HepG2 (cell line): Measurements from ENCODE around the gene TNFSF13. TPM values are rescaled to one million over a fixed set of nuclear protein-coding genes. Genes with fewer than 3 reads are reported as not detected.

Source experiments
- ATF5 ChIP-seq: sonication (generic); formaldehyde crosslinking; IDR thresholded peaks from 2 replicates; pipeline ENCODE4 v1.4.0; 2020; ENCODE audit warnings: mild to moderate bottlenecking, low read depth, missing genetic modification reagents
- GZF1 ChIP-seq: sonication (generic); formaldehyde crosslinking; IDR thresholded peaks from 2 replicates; pipeline ENCODE4 v1.5.1; 2020; ENCODE audit warnings: mild to moderate bottlenecking, missing genetic modification reagents
- KLF16 ChIP-seq, 2 experiments: sonication (generic) in 1 of 2; formaldehyde crosslinking in 1 of 2; IDR thresholded peaks; 2 replicates each; pipeline versions ENCODE4 v1.6.1 to v1.8.0; 2016 to 2023; ENCODE audit warnings: missing genetic modification reagents in 2 of 2, missing compliant biosample characterization in 1 of 2
- NONO ChIP-seq, 2 experiments: fragments of 450-650 bp in 1 of 2; sonication (generic) in 1 of 2; formaldehyde crosslinking in 1 of 2; IDR thresholded peaks in 1 of 2; conservative IDR thresholded peaks in 1 of 2; 2 replicates each; pipeline versions ENCODE4 v1.6.1 to v1.8.0; 2017 to 2022; ENCODE audit warnings: mild to moderate bottlenecking in 1 of 2, missing genetic modification reagents in 1 of 2, moderate library complexity in 1 of 2
- TCF12 ChIP-seq, 2 experiments: fragments of 450-650 bp in 1 of 2; sonication (generic) in 1 of 2; formaldehyde crosslinking in 1 of 2; IDR thresholded peaks; 2 replicates each; pipeline versions ENCODE4 v1.6.1 to v1.8.0; 2017 to 2022; ENCODE audit warnings: antibody characterized with exemption in 1 of 2, mild to moderate bottlenecking in 1 of 2, missing genetic modification reagents in 1 of 2, moderate library complexity in 1 of 2
- THAP9 ChIP-seq: sonication (generic); formaldehyde crosslinking; IDR thresholded peaks from 2 replicates; pipeline ENCODE4; 2020; ENCODE audit warnings: missing genetic modification reagents, mild to moderate bottlenecking, borderline replicate concordance
- ZNF788 ChIP-seq: sonication (generic); formaldehyde crosslinking; IDR thresholded peaks from 2 replicates; pipeline ENCODE4 v1.5.0; 2020; ENCODE audit warnings: mild to moderate bottlenecking, missing genetic modification reagents, borderline replicate concordance
- ZNF839 ChIP-seq: sonication (generic); formaldehyde crosslinking; IDR thresholded peaks from 2 replicates; pipeline ENCODE4 v1.4.0; 2020; ENCODE audit warnings: missing genetic modification reagents, mild to moderate bottlenecking, borderline replicate concordance
- polyA plus RNA-seq, 8 experiments: library from polyadenylated mRNA; depleted of rRNA in 3 of 8; stranded (reverse) in 7 of 8; unstranded in 1 of 8; fragments of >200 nt; fragmentation: Illumina TruSeq in 4 of 8; extraction: Trizol in 4 of 8; gene quantifications; 2 replicates each; pipeline versions ENCODE4 v1.2.1 to v1.2.3, GENCODE V29; 2011 to 2016; ENCODE audit warnings: low read depth in 4 of 8, missing spikeins in 1 of 8, mixed read lengths in 1 of 8; ENCODE audit not compliant: insufficient read depth in 1 of 8
- total RNA-seq, 5 experiments: library from RNA; depleted of rRNA; stranded (reverse); fragments of >200 nt; fragmentation: Illumina TruSeq; extraction: Trizol; gene quantifications; 2 replicates each; pipeline ENCODE4 v1.2.3, GENCODE V29; 2016; ENCODE audit warnings: low read depth in 1 of 5
- TF ChIP-seq, protein P1 (sequence below): sonication (generic); formaldehyde crosslinking; IDR thresholded peaks from 2 replicates; pipeline ENCODE4 v1.8.0; 2022; ENCODE audit warnings: mild to moderate bottlenecking, missing genetic modification reagents; ENCODE audit not compliant: insufficient replicate concordance
- TF ChIP-seq, protein P2 (sequence below): sonication (generic); formaldehyde crosslinking; IDR thresholded peaks from 2 replicates; pipeline ENCODE4 v1.4.0; 2020; ENCODE audit warnings: missing genetic modification reagents
- TF ChIP-seq, protein P3 (sequence below): sonication (generic); formaldehyde crosslinking; IDR thresholded peaks from 2 replicates; pipeline ENCODE4 v1.9.0; 2022; ENCODE audit warnings: missing genetic modification reagents, mild to moderate bottlenecking, borderline replicate concordance
- TF ChIP-seq, protein P4 (sequence below): sonication (generic); formaldehyde crosslinking; conservative IDR thresholded peaks from 2 replicates; pipeline ENCODE4 v1.4.0; 2020; ENCODE audit warnings: missing genetic modification reagents
- TF ChIP-seq, protein P5 (sequence below): IDR thresholded peaks from 2 replicates; pipeline ENCODE4 v1.6.1; 2016; ENCODE audit warnings: low read depth

TNFSF13 gene
- total and polyA plus RNA-seq, 2 of the 13 experiments (the other 11 are each of a cell fraction or from before 2014, with no cell fraction given) = 2.5 to 3.3 TPM

- TF ChIP-seq, protein P1, sequence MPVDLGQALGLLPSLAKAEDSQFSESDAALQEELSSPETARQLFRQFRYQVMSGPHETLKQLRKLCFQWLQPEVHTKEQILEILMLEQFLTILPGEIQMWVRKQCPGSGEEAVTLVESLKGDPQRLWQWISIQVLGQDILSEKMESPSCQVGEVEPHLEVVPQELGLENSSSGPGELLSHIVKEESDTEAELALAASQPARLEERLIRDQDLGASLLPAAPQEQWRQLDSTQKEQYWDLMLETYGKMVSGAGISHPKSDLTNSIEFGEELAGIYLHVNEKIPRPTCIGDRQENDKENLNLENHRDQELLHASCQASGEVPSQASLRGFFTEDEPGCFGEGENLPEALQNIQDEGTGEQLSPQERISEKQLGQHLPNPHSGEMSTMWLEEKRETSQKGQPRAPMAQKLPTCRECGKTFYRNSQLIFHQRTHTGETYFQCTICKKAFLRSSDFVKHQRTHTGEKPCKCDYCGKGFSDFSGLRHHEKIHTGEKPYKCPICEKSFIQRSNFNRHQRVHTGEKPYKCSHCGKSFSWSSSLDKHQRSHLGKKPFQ (CRISPR knock-in tag) = no peak
- TF ChIP-seq ZNF839 (CRISPR knock-in tag) (no peak; the same call in 1 of the 2 replicates), ZNF788 (peak; percentile 47; the same call in 1 of the 2 replicates), ATF5 (CRISPR knock-in tag) (no peak), TCF12 (IDR thresholded peaks at IDR 0.05) (no peak), TCF12 (CRISPR knock-in tag; IDR thresholded peaks at IDR 0.05) (peak; percentile 84), THAP9 (peak; percentile 91), KLF16 (CRISPR knock-in tag; IDR thresholded peaks at IDR 0.05) (no peak), GZF1 (CRISPR knock-in tag) (no peak), NONO (IDR thresholded peaks at IDR 0.05) (no peak), NONO (CRISPR knock-in tag; conservative IDR thresholded peaks at IDR 0.05) (peak; percentile 88)
- TF ChIP-seq, protein P2, sequence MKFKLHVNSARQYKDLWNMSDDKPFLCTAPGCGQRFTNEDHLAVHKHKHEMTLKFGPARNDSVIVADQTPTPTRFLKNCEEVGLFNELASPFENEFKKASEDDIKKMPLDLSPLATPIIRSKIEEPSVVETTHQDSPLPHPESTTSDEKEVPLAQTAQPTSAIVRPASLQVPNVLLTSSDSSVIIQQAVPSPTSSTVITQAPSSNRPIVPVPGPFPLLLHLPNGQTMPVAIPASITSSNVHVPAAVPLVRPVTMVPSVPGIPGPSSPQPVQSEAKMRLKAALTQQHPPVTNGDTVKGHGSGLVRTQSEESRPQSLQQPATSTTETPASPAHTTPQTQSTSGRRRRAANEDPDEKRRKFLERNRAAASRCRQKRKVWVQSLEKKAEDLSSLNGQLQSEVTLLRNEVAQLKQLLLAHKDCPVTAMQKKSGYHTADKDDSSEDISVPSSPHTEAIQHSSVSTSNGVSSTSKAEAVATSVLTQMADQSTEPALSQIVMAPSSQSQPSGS (CRISPR knock-in tag) = peak; percentile 88
- TF ChIP-seq, protein P3, sequence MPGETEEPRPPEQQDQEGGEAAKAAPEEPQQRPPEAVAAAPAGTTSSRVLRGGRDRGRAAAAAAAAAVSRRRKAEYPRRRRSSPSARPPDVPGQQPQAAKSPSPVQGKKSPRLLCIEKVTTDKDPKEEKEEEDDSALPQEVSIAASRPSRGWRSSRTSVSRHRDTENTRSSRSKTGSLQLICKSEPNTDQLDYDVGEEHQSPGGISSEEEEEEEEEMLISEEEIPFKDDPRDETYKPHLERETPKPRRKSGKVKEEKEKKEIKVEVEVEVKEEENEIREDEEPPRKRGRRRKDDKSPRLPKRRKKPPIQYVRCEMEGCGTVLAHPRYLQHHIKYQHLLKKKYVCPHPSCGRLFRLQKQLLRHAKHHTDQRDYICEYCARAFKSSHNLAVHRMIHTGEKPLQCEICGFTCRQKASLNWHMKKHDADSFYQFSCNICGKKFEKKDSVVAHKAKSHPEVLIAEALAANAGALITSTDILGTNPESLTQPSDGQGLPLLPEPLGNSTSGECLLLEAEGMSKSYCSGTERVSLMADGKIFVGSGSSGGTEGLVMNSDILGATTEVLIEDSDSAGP (CRISPR knock-in tag) = peak; percentile 82
- TF ChIP-seq, protein P4, sequence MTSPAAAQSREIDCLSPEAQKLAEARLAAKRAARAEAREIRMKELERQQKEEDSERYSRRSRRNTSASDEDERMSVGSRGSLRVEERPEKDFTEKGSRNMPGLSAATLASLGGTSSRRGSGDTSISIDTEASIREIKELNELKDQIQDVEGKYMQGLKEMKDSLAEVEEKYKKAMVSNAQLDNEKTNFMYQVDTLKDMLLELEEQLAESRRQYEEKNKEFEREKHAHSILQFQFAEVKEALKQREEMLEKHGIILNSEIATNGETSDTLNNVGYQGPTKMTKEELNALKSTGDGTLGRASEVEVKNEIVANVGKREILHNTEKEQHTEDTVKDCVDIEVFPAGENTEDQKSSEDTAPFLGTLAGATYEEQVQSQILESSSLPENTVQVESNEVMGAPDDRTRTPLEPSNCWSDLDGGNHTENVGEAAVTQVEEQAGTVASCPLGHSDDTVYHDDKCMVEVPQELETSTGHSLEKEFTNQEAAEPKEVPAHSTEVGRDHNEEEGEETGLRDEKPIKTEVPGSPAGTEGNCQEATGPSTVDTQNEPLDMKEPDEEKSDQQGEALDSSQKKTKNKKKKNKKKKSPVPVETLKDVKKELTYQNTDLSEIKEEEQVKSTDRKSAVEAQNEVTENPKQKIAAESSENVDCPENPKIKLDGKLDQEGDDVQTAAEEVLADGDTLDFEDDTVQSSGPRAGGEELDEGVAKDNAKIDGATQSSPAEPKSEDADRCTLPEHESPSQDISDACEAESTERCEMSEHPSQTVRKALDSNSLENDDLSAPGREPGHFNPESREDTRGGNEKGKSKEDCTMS (CRISPR knock-in tag) = no peak
- TF ChIP-seq, protein P5, sequence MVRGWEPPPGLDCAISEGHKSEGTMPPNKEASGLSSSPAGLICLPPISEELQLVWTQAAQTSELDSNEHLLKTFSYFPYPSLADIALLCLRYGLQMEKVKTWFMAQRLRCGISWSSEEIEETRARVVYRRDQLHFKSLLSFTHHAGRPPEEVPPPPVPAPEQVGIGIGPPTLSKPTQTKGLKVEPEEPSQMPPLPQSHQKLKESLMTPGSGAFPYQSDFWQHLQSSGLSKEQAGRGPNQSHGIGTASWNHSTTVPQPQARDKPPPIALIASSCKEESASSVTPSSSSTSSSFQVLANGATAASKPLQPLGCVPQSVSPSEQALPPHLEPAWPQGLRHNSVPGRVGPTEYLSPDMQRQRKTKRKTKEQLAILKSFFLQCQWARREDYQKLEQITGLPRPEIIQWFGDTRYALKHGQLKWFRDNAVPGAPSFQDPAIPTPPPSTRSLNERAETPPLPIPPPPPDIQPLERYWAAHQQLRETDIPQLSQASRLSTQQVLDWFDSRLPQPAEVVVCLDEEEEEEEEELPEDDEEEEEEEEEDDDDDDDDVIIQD (CRISPR knock-in tag) = no peak
These were observed 14.2 kb downstream of the TNFSF13 start (continued) for GRCh38 chr17:7572588-7573323.
